ENCODE measurements around the gene TRMT112.
A peak's percentile ranks its signal among the peaks of the same experiment; 100 is the strongest.

DNA sequence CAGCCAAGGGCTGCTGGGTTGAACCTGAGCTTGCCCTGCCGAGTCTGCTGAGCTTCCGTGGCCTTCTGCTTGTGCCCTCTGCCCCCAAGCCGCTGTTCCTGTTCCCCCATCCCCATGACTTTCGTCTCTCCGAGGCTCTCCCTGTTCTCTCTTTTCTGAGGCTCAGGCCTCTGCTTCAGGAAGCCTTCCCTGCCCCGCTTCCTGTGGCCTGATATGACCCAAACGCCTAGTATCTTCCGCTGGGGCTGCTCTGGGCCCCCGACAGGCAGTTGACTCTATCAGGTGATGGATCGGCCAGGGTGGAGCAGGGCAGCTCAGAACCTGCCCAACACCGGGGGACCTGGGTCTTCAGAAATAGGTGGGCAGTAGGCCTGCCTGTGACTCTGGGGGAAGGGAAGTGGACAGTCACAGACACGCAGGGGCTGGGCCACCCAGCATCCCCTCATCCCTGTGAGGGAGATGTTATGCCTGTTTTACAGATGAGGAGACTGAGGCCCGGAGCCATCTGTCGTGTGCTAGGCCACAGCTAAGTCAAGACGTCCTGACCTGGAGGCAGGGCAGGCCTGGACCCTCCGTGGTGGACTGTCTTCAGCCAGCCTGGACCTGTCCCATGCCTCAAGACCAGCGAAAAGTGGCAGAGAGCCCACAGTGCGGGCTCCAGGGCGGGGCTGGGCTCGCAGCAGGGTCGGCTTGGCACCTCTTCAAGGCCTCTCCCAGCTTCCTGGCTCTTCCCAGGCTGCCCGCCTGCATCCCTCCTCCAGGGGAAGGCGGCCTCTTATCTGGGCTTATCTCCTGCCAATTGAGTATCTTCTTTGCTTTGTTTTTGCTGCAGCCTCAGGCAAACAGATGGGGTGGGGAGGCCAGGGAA lies 49.1 kb downstream of the TRMT112 start:
- TF ChIP-seq POLR2AphosphoS5 (IDR thresholded peaks at IDR 0.05; ENCODE audit: low read depth, low read length) (0 out of 2 replicates have a peak, but pooled peaks have one; percentile 10), TCF7L2 (IDR thresholded peaks at IDR 0.05; ENCODE audit: borderline replicate concordance, extremely low read depth, insufficient read depth, insufficient read length) (peak; percentile 85), EZH2phosphoT487 (IDR thresholded peaks at IDR 0.05; ENCODE audit: borderline replicate concordance) (no peak), CEBPB (IDR thresholded peaks at IDR 0.05; ENCODE audit: low read depth) (no peak), FOSL1 (IDR thresholded peaks at IDR 0.05; ENCODE audit: low read depth) (no peak), RAD21 (IDR thresholded peaks at IDR 0.05; ENCODE audit: low read depth) (no peak), POLR2A (IDR thresholded peaks at IDR 0.05; ENCODE audit: borderline replicate concordance, extremely low read depth, insufficient read depth, insufficient read length) (no peak), SIN3A (IDR thresholded peaks at IDR 0.05; ENCODE audit: low read depth) (no peak), EZH2 (IDR thresholded peaks at IDR 0.05) (no peak)
- TF ChIP-seq, protein P1, sequence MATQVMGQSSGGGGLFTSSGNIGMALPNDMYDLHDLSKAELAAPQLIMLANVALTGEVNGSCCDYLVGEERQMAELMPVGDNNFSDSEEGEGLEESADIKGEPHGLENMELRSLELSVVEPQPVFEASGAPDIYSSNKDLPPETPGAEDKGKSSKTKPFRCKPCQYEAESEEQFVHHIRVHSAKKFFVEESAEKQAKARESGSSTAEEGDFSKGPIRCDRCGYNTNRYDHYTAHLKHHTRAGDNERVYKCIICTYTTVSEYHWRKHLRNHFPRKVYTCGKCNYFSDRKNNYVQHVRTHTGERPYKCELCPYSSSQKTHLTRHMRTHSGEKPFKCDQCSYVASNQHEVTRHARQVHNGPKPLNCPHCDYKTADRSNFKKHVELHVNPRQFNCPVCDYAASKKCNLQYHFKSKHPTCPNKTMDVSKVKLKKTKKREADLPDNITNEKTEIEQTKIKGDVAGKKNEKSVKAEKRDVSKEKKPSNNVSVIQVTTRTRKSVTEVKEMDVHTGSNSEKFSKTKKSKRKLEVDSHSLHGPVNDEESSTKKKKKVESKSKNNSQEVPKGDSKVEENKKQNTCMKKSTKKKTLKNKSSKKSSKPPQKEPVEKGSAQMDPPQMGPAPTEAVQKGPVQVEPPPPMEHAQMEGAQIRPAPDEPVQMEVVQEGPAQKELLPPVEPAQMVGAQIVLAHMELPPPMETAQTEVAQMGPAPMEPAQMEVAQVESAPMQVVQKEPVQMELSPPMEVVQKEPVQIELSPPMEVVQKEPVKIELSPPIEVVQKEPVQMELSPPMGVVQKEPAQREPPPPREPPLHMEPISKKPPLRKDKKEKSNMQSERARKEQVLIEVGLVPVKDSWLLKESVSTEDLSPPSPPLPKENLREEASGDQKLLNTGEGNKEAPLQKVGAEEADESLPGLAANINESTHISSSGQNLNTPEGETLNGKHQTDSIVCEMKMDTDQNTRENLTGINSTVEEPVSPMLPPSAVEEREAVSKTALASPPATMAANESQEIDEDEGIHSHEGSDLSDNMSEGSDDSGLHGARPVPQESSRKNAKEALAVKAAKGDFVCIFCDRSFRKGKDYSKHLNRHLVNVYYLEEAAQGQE (IDR thresholded peaks at IDR 0.05; ENCODE audit: low read depth), result no peak
- TF ChIP-seq, protein P2, sequence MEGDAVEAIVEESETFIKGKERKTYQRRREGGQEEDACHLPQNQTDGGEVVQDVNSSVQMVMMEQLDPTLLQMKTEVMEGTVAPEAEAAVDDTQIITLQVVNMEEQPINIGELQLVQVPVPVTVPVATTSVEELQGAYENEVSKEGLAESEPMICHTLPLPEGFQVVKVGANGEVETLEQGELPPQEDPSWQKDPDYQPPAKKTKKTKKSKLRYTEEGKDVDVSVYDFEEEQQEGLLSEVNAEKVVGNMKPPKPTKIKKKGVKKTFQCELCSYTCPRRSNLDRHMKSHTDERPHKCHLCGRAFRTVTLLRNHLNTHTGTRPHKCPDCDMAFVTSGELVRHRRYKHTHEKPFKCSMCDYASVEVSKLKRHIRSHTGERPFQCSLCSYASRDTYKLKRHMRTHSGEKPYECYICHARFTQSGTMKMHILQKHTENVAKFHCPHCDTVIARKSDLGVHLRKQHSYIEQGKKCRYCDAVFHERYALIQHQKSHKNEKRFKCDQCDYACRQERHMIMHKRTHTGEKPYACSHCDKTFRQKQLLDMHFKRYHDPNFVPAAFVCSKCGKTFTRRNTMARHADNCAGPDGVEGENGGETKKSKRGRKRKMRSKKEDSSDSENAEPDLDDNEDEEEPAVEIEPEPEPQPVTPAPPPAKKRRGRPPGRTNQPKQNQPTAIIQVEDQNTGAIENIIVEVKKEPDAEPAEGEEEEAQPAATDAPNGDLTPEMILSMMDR (IDR thresholded peaks at IDR 0.05 in 2 of 3, conservative IDR thresholded peaks at IDR 0.05 in 1 of 3; ENCODE audit: borderline replicate concordance in 1 of 3, insufficient read depth in 1 of 3, low read depth in 2 of 3, low read length in 2 of 3), result no peak
- TF ChIP-seq, protein P3, sequence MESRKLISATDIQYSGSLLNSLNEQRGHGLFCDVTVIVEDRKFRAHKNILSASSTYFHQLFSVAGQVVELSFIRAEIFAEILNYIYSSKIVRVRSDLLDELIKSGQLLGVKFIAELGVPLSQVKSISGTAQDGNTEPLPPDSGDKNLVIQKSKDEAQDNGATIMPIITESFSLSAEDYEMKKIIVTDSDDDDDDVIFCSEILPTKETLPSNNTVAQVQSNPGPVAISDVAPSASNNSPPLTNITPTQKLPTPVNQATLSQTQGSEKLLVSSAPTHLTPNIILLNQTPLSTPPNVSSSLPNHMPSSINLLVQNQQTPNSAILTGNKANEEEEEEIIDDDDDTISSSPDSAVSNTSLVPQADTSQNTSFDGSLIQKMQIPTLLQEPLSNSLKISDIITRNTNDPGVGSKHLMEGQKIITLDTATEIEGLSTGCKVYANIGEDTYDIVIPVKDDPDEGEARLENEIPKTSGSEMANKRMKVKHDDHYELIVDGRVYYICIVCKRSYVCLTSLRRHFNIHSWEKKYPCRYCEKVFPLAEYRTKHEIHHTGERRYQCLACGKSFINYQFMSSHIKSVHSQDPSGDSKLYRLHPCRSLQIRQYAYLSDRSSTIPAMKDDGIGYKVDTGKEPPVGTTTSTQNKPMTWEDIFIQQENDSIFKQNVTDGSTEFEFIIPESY (IDR thresholded peaks at IDR 0.05; ENCODE audit: extremely low read depth, insufficient replicate concordance, low read length), result no peak
- TF ChIP-seq, protein P4, sequence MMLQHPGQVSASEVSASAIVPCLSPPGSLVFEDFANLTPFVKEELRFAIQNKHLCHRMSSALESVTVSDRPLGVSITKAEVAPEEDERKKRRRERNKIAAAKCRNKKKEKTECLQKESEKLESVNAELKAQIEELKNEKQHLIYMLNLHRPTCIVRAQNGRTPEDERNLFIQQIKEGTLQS (IDR thresholded peaks at IDR 0.05), result no peak
- TF ChIP-seq, protein P5, sequence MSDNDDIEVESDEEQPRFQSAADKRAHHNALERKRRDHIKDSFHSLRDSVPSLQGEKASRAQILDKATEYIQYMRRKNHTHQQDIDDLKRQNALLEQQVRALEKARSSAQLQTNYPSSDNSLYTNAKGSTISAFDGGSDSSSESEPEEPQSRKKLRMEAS (IDR thresholded peaks at IDR 0.05), result no peak

All from HCT116 (cell line).